ENCODE measurements around the gene PAK2.
A peak's percentile ranks its signal among the peaks of the same experiment; 100 is the strongest.
"Not testable (repeated sequence)": the region's sequence is repeated elsewhere in the genome, so short reads cannot be mapped to it uniquely, and the experiment has no call there.

The PAK2 gene

DNA sequence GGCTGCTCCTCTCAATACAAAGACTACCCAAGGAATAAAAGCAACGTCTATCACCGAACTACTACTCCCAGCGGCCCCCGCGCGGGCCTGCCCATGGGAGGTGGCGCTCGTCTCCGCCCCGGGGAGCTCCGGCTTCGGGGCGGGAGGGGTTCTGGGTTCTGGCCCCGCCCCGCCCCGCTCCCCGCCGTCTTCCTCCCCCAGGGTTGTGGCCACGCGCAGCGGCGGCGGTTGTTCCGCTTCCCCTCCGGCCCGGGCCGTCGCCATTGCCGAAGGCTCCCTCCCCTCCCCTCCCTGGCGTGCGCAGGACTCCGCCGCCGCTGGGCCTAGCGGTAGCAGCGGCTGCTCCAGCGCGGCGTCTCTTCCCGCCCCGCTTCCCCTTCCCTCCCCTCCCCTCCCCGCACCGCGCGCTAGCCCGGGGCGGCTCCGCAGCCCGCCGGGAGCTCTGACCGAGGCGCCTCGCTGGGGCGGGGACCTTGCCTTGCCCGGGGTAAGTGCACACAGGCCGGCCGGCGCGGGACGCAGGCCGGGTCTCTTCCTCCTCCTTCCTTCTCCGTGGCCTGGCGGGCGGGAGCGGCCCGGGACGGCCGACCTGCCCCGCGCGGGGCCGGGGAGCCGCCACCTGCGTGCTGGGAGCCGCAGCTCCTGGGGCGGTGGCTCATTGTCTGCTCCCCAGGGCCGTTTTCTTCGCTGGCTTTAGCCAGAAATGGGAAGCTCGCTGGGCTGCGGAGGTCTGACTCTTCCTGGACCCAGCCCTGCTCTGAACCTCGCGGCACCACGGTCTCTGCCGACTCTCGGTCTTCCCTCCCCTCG lies at the start of gene PAK2:
Gene PAK2, plus strand, starts transcription at position 187 of the 810 bp plus-strand sequence. CDS start 42,790 bp downstream, outside the sequence.
- peak; percentile 87 for DNase-seq (ENCODE audit: low read depth)

DNA sequence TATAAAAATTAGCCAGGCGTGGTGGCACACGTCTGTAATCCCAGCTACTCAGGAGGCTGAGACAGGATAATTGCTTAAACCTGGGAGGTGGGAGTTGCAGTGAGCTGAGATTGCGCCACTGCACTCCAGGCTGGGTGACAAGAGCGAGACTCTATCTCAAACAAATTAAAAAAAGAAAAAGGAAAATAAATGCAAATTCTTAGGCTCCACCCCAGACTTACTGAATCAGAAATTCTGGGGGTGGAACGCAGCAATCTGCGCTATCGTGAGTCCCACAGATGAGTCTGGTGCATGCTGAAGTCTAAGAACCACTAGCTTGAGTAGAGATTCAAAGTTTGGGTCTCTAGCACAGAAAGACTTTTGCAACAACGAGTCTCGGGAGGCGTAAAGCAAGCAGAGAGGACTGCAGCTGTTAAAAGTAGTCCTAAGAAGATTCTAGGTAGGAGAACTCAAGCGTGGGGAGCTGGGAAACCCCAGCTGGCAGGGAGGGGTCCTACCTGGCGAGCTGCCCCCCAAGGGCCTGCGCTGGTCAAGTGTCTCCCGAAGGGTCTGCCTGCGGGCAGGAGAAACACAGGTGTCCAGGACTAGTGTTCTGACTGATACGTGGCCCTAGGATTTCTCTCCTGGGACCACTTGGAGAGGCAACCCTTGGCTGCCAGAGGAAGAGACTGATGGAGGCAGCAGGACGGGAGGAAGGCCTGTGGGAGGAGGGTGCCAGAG lies 49.6 kb upstream of the PAK2 start:
- no peak for DNase-seq (ENCODE audit: low read depth)

DNA sequence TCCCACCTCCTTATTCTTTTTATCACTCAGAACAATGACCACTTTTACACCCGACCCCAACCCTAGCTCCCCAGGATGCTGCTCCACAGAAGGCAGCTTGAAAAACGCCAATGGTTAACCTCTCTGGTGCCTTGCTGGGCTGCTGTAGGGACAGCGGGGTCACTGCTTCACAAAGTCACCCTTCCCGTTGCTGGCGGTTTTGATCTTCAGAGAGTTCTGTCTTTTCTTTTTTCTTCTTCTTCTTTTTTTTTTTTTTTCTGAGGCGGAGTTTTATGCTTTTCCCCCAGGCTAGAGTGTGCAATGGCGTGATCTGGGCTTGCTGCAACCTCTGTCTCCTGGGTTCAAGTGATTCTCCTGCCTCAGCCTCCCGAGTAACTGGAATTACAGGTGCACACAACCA lies 48.3 kb upstream of the PAK2 start:
- no peak for DNase-seq (ENCODE audit: low read depth)

DNA sequence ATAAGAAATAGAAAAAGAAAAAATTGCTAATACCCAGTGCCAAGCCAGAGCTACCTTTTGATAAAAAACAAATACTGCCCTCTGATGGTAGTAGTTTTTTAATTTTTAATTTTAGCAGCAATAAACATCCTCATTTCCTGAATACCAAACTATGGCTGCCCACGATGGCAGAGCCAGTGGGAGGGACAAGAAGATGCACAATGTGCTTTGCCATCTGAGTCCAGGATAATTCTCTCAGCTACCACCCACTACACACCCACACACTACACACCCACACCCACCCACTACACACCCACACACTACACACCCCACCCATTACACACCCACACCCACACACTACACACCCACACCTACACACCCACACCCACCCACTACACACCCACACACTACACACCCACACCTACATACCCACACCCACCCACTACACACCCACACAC lies 45.4 kb upstream of the PAK2 start:
- DNase-seq (ENCODE audit: low read depth), result peak; percentile 4

DNA sequence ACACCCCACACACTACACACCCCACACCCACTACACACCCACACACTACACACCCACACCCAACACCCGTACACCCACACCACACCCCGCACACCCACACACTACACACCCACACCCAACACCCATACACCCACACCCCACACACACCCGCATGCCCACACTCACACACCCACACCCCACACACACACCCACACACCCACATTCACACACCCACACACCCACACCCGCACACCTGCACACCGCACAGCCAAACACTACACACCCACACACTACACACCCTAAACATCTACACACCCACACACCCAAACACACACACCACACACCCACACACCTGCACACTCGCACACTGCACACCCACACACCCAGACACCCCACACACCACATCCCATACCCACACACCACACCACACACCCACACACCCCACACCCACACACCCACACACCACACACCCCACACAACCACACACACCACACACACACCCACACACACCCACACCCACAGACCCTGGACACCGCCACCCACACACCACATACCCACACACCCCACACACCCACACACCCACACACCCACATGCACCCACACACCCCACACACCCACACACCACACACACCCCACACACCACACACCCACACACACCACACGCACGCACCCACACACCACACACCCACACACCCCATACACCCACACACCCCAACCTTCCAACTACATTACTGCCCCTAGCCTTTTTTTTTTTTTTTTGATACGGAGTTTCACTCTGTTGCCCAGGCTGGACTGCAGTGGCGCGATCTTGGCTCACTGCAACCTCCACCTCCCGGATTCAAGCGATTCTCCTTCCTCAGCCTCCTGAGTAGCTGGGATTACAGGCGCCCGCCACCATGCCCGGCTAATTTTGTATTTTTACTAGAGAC lies 44.5 kb upstream of the PAK2 start:
- DNase-seq (ENCODE audit: low read depth), result no peak

DNA sequence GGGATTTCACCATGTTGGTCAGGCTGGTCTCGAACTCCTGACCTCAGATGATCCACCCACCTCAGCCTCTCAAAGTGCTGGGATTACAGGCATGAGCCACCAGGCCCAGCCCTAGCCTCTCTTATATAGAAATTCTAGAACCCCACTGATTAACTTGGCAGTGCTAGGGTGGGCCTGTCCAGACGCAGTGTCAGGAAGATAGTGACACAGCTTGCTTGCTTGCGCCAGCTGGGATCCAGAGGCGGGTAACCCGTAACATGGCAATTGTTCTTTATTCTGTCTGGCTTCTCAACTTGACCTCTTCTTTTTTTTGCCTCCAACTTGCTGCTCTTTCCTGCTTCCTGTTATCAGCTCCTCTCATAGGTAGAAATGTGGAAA lies 43.8 kb upstream of the PAK2 start:
- no peak for DNase-seq (ENCODE audit: low read depth)

DNA sequence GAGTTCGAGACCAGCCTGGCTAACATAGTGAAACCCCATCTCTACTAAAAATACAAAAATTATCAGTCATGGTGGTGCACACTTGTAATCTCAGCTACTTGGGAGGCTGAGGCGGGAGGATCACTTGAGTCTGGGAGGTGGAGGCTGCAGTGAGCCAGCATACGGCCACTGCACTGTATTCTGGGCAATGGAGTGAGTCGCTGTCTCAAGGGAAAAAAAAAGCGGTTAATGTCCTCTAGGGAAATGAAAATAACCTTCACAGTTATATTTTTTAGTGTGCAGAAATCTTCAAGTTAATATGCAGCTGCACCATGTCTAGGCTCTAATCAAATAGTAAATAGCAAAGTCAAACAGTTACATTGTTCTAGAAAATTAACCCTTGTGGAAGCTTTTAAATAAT lies 42.4 kb upstream of the PAK2 start:
- no peak for DNase-seq (ENCODE audit: low read depth)

DNA sequence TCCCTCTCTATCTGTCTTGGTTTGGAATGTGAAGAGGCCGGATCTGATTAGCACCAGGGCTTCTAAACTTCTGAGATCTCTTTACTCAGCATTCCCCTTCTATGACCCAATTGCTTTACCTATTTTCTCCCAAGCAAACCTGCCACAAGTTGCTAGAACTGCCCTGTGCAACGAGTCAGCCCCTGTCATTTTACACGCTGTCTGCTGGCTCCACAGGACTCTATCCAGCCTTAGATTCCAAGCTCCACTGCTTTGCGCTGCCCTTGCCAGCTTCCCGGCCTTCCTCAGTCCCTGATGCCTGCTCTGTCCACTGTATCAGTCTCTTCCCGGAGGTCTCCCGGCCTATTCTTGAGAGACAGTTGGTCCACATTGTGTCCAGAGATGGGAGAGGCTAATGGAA lies 39.9 kb upstream of the PAK2 start:
- no peak for DNase-seq (ENCODE audit: low read depth)

DNA sequence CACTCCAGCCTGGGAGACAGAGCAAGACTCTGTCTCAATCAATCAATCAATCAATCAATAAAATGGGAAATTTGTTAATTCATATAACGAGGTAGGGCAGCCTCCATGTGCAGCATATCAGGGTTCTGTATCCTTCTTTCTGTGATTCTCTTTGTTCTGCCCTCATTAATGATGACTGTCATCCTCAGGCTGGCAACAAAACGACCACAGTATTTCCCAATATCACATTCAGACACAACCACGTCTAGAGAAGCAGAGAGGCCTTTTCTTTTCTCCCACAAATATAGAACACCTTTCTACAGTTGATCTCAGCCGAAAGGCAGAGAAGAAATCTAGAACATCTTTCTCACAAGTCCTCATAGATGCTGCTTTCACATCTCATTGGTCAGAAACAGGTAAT lies 38.9 kb upstream of the PAK2 start:
- no peak for DNase-seq (ENCODE audit: low read depth)

DNA sequence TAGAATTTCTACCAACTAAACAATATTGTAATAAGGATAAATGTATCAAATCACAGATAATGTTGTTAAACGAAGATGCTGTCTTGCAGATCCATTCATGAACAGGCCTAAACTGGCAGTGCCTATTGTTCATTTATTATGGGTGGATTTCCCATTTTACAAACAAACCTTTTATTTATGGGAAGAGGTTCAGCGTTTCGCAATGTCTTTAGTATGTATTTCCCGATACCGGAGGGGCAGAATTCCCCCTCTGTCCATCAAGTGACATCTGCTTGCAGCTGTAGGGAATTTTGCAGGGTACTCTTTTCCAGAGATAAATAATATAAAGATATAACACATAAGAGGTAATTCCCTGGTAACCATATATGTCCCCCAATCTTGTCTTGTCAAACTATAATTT lies 33.3 kb upstream of the PAK2 start:
- DNase-seq (ENCODE audit: low read depth), result no peak

DNA sequence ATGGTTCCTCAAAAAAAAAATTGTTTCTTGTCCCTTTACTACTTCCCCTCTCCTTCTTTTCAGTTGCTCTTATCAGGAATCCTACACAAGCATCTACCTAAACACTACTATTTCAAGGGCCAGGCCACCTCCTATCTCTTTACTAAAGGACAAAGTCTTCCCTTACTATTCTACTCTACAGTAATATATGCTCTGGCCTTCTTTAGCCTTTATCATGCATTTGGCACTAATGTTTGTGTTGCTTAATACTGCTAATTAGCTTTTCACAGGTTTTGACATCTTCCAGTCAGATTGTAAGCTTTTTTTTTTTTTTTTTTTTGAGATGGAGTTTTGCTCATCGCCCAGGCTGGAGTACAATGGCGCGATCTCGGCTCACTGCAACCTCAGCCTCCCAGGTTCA lies 32.9 kb upstream of the PAK2 start:
- no peak for DNase-seq (ENCODE audit: low read depth)

DNA sequence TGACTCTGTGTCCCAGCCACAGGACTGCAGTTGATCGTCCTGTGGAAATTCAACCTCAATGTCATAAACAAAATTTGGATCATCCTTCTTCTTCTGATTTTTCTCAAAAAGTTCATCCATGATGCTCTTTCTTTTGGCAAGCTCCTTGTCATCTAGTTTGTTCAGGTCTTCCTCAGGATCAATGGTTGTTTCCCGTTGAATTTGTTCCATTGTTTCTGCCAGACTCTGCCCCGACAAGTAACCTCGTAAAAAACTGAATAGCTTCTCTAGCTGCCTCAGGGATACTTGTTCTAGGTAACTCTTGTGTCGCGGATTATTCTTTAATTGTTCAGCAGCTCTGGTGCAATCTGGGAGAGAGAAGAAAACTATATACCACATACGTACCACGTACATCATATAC lies 32.1 kb upstream of the PAK2 start:
- no peak for DNase-seq (ENCODE audit: low read depth)

DNA sequence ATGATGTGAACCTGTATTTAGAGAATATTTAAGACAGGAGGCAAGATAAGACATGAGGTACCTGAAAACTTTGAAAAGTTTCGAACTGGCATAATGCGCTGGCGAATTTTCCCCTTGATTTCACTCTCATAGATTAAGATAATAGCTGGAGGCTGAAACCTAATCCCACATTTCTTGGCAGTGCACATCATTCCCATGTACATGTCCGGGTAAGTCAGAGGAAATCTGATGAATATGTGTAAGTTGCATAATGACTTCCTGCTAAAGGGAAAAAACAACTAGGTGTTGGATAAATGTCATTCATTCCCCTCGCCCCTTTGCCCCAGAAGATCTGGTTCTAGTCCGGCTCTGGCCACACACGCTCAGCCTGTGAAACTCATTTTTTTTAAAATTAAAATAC lies 31.2 kb upstream of the PAK2 start:
- DNase-seq (ENCODE audit: low read depth), result peak; percentile 12

DNA sequence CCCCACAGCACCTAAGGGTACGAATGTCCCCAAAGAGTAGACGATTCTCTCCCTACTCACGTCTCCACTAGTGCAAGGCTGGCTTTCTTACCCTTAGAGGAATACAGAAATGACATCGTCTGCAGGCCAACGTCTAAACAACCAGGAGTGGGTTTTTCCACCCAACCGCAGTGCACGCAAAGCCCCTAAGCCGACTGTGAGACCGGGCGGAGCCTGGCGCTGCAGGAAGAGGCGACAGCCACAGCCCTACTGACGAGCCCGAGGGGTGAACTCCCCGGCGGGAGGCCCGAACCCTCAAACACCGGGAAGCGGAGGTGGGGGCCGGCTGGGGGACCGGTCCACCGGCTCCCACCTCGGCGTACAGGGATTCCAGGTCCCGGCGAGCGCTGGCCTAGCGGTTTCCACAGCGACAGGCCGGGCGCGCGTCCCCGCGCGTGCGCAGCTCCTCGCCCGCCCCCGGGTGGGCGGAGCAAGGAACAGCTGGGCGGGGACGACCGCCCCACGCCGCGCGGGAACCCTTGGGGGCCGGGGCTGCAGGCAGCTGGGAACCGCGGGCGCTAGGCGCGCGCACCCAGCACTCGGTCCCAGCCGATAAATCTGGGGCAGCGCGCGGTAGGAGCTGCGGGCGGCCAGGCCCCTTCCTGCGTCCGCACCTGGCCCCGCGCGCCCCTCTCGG lies 27.7 kb upstream of the PAK2 start, which contains the start of the genes CEP19 and PIGX:
Gene CEP19, minus strand, starts transcription at position 413 of the 676 bp plus-strand sequence. CDS start 3,593 bp downstream, outside the sequence.
Gene PIGX, plus strand, starts transcription at position 540 of the 676 bp plus-strand sequence.
- DNase-seq (ENCODE audit: low read depth), result peak; percentile 84

DNA sequence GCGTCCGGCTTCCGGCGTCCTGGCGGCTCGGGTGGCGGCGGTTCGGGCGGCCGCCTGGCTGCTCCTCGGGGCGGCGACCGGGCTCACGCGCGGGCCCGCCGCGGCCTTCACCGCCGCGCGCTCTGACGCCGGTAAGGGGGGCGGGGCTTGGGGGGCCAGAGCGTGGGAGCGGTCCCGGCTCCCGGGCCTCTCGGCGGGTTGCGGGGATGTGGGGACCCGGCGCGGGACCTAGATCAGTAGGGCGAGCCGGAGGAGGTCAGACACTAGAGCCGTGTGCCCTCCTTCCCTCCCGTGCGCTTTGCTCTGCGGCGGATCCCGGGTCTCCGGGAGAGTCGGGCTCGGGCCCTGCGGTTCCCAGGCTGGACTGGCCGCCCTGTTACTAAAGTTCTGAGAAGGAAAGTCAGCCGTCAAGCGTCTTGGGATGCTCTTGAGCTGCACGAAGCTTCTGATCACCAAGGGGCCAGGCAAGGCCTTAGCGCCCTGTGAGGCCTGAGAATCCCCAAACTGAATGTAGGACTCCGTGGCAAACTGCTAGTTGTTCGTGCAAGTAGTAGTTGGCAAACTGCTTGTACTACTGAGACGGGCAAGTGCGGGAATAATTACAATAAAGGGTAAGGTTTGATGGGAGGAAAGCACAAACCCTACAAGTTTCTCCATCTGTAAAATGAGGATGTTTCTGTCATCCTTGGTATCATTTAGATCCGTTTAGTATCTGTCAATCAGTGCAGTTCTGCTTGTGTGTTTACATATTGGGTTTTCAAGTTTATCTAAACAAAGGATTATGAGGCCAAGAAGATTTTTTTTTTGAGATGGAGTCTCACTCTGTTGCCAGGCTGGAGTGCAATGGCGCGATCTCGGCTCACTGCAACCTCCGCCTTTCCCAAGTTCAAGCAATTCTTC lies 26.9 kb upstream of the PAK2 start:
- DNase-seq (ENCODE audit: low read depth), result peak; percentile 61

DNA sequence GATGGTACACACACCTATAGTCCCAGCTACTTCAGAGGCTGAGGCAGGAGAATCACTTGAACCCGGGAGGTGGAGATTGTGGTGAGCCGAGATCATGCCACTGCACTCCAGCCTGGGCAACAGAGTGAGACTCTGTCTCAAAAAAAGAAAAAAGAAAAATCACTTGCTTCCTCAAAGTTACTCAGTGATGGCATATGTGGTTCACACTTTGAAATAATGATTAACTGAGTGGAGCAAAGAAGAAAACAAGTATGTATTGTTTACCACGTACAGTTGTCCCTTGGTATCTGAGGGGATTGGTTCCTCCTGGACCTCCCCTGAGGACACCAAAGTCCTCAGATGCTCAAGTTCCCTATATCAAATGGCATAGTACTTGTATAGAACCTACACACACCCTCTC lies 22.5 kb upstream of the PAK2 start:
- DNase-seq (ENCODE audit: low read depth), result not testable (repeated sequence)

DNA sequence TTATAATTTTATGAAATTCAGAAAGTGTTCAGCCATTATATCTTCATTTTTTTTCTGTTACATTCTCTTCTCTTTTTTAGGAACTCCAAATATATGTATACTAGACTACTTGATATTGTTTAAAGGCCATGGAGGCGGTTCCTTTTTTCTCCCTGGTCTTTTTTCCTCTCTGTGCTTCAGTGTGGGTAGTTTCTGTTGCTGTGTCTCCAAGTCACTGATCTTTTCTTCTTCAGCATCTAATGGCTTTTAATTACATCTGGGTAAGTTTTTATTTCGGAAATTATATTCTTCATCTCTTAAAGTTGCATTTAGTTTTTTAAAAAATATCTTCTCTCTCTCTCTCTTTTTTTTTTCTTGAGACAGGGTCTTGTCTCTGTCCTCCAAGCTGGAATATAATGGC lies 18.6 kb upstream of the PAK2 start:
- no peak for DNase-seq (ENCODE audit: low read depth)

DNA sequence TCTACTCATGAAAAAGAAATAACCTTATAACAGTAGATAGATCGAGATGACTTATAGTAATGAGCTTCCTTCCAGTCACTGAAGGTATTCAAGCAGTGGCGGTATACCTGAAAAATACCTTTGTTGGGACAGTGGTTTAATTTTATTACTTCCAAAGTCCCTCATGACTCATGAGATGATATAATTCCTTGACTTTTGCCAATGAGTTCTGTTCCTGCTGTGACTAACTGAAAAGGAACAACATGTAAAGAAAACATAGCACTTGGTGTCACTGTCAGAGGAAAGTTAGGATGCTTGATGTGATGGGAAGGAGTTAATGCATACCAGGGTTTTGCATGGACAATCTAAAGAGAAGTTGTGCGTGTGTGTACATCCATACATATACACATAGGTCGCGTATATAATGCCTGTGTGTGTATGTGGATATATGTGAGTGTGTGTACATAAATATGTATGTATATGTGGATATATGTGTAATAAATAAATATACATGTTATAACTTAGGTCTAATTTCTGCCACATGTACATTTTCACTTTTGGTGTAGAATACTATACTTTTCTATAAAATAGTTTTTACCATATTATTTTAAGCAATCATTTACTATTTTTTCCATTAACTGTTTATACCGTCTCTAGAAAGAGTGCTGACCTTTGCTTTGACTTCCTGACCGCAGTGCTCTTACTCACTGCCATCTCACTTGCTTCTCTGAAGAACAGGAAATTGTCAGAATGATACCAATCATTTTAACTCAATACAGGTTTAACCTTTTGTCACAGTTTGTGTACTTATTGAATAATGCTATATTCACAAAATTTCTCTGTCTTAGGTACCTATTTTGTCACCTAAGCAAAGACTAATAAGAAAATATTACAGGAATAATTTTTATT lies 12.6 kb upstream of the PAK2 start:
- DNase-seq (ENCODE audit: low read depth), result peak; percentile 82

DNA sequence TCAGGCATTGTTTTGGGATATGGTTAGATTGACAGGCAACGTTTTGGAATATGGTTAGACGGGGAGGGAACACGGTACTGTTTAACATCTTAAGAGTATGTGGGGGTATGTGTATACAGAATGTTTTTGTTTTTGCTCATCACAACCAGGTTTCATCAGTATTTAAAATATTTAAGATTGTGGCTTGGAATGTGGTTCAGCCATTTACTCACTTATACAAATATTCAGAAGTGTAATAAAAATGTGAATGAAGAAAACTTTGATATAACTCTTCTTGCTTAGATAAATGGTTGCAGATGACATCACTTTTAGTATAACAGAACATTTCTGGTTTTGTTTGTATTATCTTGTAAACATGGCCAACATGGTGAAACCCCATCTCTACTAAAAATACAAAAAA lies 3.9 kb upstream of the PAK2 start:
- DNase-seq (ENCODE audit: low read depth), result peak; percentile 76

All from iris pigment epithelial cell (primary cell).